Breast epithelium (tissue), 4 donors: Measurements from ENCODE around the gene GPC5. TPM values are rescaled to one million over a fixed set of nuclear protein-coding genes. Genes with fewer than 3 reads are reported as not detected.

Experiments used
- DNase-seq, 2 donors: peaks; one replicate each; pipeline ENCODE4 v3.0.0-alpha.2; 2019; ENCODE audit warnings: low spot score in 2 of 2
- H3K27ac ChIP-seq, 2 donors: fragments of 200-600 bp; sonication (generic) in 1 of 2; one replicate each; pipeline ENCODE4 v1.5.1; 2016 to 2019; ENCODE audit warnings: mild to moderate bottlenecking in 1 of 2
- H3K27me3 ChIP-seq, 2 donors: fragments of 200-600 bp; sonication (generic) in 1 of 2; one replicate each; pipeline versions ENCODE4 v1.5.1 to v1.6.0; 2017 to 2019; ENCODE audit warnings: control low read depth in 1 of 2, mild to moderate bottlenecking in 1 of 2
- H3K36me3 ChIP-seq: fragments of 200-600 bp; one replicate; pipeline ENCODE4 v1.5.1; 2019
- H3K4me1 ChIP-seq, 2 donors: fragments of 200-600 bp; sonication (generic); one replicate each; pipeline ENCODE4 v1.5.1; 2016 to 2019; ENCODE audit warnings: control low read depth in 1 of 2
- H3K4me3 ChIP-seq, 3 donors: fragments of 200-600 bp; sonication (generic); 1 replicate in 2 of 3; 2 replicates in 1 of 3; pipeline ENCODE4 v1.5.1; 2016 to 2019; ENCODE audit warnings: mild to moderate bottlenecking in 3 of 3, moderate library complexity in 2 of 3
- H3K9me3 ChIP-seq, 2 donors: fragments of 200-600 bp; sonication (generic) in 1 of 2; one replicate each; pipeline ENCODE4 v1.5.1; 2016 to 2019; ENCODE audit warnings: control low read depth in 1 of 2
- POLR2A ChIP-seq: fragments of 450-650 bp; IDR thresholded peaks from one replicate; pipeline ENCODE4 v1.6.1; 2016; ENCODE audit warnings: antibody characterized with exemption, mild to moderate bottlenecking, moderate library complexity
- POLR2AphosphoS5 ChIP-seq, 3 donors: sonication (generic); formaldehyde crosslinking; IDR thresholded peaks; one replicate each; pipeline ENCODE4 v1.6.1; 2017; ENCODE audit warnings: antibody characterized with exemption in 3 of 3
- intact Hi-C: fragments of 100-400 bp; cut with DNase I; formaldehyde crosslinking; loops from one replicate; pipeline ENCODE4 v1.15.1; 2023; ENCODE audit warnings: low total_unique reads
- total RNA-seq, 3 donors: library from RNA; depleted of rRNA; stranded (reverse); fragments of >200 nt; gene quantifications; one replicate each; pipeline ENCODE4 v1.1.0, GENCODE V29; 2016
- TF ChIP-seq, protein P1 (sequence below), 3 donors: fragments of 450-650 bp; IDR thresholded peaks; one replicate each; pipeline ENCODE4 v1.5.1; 2016 to 2017; ENCODE audit warnings: antibody characterized with exemption in 3 of 3, mild to moderate bottlenecking in 3 of 3, moderate library complexity in 3 of 3

The GPC5 gene
- total RNA-seq, 3 donors from 2014 or later: 0.88 to 0.98 TPM; not detected in 1

DNA sequence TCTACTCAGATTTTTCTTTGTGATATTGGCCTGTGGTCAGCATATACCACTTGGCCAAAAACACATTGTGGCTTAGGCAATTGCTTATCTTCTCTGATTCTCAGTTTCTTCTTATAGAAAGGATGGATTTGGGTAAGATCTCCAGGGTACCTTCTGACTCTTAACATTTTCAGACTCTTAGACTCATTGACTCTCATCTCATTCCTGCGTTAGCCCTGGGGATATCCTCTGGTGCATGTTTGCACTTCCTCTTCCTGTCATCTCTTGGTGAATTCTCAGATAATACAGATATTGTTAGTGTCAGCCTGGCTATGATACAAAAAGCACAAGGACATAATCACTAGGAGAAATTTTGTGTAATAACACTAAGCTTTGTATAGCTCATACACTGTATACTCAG lies 1335.6 kb downstream of the GPC5 start:
- Histone ChIP-seq H3K27me3 (no peaks in the 10 kb centered on the region), H3K4me1 (no peaks in the 10 kb centered on the region), H3K4me3 (no peak overlapping the region), H3K36me3 (no peaks in the 10 kb centered on the region), H3K9me3 (no peaks in the 10 kb centered on the region), H3K27ac (no peak overlapping the region)
- intact Hi-C loops: no loop called here
- TF ChIP-seq POLR2AphosphoS5 (IDR thresholded peaks at IDR 0.05) (no peak), POLR2A (no peak)
- TF ChIP-seq, protein P1, sequence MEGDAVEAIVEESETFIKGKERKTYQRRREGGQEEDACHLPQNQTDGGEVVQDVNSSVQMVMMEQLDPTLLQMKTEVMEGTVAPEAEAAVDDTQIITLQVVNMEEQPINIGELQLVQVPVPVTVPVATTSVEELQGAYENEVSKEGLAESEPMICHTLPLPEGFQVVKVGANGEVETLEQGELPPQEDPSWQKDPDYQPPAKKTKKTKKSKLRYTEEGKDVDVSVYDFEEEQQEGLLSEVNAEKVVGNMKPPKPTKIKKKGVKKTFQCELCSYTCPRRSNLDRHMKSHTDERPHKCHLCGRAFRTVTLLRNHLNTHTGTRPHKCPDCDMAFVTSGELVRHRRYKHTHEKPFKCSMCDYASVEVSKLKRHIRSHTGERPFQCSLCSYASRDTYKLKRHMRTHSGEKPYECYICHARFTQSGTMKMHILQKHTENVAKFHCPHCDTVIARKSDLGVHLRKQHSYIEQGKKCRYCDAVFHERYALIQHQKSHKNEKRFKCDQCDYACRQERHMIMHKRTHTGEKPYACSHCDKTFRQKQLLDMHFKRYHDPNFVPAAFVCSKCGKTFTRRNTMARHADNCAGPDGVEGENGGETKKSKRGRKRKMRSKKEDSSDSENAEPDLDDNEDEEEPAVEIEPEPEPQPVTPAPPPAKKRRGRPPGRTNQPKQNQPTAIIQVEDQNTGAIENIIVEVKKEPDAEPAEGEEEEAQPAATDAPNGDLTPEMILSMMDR (IDR thresholded peaks at IDR 0.05): no peak
- DNase-seq: no peak

DNA sequence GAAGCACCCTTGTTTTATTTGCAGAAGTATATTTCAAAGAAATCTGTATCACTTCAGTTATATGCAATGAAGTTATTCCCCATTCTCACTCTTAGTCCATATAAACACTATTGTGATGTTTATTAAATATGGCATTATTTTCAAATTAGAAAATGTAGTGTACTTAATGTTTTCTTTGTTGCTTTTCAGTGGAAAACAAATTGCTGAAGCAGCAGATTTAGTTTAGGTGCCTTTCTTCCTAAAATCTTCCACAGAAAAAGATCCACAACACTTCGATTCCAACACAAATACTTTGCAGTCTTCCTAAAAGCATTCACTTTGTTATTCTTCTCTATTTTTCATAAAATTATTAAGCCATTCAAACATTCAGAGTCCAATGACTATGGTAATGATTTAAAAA lies 1336.1 kb downstream of the GPC5 start:
- no peaks in the 10 kb centered on the region for H3K4me1 ChIP-seq
- no peak overlapping the region for H3K27ac ChIP-seq
- no peak overlapping the region for H3K4me3 ChIP-seq
- H3K9me3 ChIP-seq: no peaks in the 10 kb centered on the region
- H3K36me3 ChIP-seq: no peaks in the 10 kb centered on the region
- intact Hi-C loops: no loop called here
- H3K27me3 ChIP-seq: no peaks in the 10 kb centered on the region
- TF ChIP-seq POLR2A (no peak), POLR2AphosphoS5 (IDR thresholded peaks at IDR 0.05) (no peak)
- TF ChIP-seq, protein P1 (IDR thresholded peaks at IDR 0.05): no peak
- DNase-seq: no peak

DNA sequence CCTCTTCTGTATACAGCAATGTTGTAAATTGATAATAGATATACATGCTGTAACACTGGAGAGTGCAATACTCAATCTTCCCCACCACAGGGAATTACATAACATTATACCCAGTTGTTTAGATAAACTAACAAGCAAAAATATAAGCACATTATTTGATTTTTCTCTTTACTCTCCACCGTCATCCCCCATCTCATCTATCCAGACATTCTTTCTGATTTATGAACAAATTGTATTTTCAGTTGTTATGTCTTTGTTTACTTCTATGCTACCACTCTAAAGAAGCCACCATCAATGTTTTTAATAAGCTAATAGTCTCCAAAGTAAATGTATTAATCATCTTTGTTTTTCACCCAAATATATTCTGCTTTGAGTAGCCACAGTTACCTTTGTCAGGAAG lies 1337.5 kb downstream of the GPC5 start:
- Histone ChIP-seq H3K4me1 (no peaks in the 10 kb centered on the region), H3K9me3 (no peaks in the 10 kb centered on the region), H3K36me3 (no peaks in the 10 kb centered on the region), H3K27ac (no peak overlapping the region), H3K4me3 (no peak overlapping the region), H3K27me3 (no peaks in the 10 kb centered on the region)
- intact Hi-C loops: no loop called here
- no peak for TF ChIP-seq POLR2A
- TF ChIP-seq, protein P1 (IDR thresholded peaks at IDR 0.05): no peak
- TF ChIP-seq POLR2AphosphoS5 (IDR thresholded peaks at IDR 0.05): no peak
- no peak for DNase-seq

DNA sequence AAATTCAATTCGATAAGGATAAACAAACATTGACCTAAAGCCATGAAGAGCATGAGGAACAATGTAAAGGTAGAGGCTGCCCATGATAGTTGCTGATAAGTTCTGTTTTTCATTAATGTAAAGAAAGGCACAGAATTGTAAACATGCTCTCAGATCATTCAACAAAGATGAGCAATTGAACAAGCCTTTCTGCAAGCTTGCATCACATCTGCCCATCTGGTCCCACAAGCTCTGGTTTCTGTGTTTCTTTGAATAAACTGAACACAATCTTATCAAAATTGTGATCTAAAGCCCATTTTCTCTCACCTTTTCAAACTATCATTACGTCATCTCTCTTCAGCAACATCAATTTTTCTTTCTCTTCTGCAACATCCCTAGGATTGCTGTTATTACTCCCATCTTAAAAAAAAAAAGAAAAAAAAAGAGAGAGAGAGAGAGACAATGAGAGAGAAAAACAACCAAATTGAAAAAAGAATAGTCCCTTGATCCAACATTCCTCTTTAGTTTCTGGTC lies 1340.9 kb downstream of the GPC5 start:
- Histone ChIP-seq H3K4me3 (no peak overlapping the region), H3K4me1 (no peaks in the 10 kb centered on the region), H3K36me3 (no peaks in the 10 kb centered on the region), H3K27ac (no peak overlapping the region), H3K9me3 (no peaks in the 10 kb centered on the region), H3K27me3 (no peaks in the 10 kb centered on the region)
- intact Hi-C loops: no loop called here
- TF ChIP-seq POLR2A (no peak), POLR2AphosphoS5 (IDR thresholded peaks at IDR 0.05) (no peak)
- TF ChIP-seq, protein P1 (IDR thresholded peaks at IDR 0.05): no peak
- DNase-seq: no peak

DNA sequence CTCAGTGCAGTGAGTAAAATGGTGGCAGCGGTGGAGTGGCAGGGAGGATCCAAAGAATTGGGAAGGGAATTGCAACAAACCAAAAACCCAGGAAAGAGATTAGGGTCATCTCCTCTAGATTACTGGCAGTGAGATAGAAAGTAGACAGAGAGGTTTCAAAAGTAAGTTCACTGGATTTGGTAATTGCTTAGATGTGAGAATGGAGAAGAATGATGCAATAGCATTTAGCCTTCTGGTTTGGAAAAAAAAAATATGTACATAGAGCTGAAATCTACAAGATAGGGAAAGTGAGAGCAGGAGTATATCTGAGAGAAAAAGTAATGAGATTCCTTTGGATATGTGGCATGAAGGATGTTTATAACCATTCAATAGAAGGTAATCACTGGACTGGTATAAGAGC lies 1345.6 kb downstream of the GPC5 start:
- Histone ChIP-seq H3K36me3 (no peaks in the 10 kb centered on the region), H3K9me3 (no peaks in the 10 kb centered on the region), H3K27ac (no peak overlapping the region), H3K4me3 (no peak overlapping the region), H3K27me3 (no peaks in the 10 kb centered on the region), H3K4me1 (no peaks in the 10 kb centered on the region)
- DNase-seq: no peak
- TF ChIP-seq POLR2A (no peak), POLR2AphosphoS5 (IDR thresholded peaks at IDR 0.05) (no peak)
- TF ChIP-seq, protein P1 (IDR thresholded peaks at IDR 0.05): no peak
- intact Hi-C loops: no loop called here
